HUES48 (cell line): ENCODE results near the gene MRPL50.

Source experiments
- H3K27ac ChIP-seq: one replicate; pipeline ENCODE4 v1.7.0; 2013; ENCODE audit warnings: low read depth, low read length, inconsistent platforms
- H3K27me3 ChIP-seq: 2 replicates; pipeline ENCODE4 v1.6.1; 2013; ENCODE audit warnings: mild to moderate bottlenecking, low read length; ENCODE audit not compliant: control insufficient read depth, insufficient read depth
- H3K36me3 ChIP-seq: 2 replicates; pipeline ENCODE4 v1.6.1; 2013; ENCODE audit warnings: low read length; ENCODE audit not compliant: control insufficient read depth, insufficient read depth
- H3K4me1 ChIP-seq: 2 replicates; pipeline ENCODE4 v1.6.1; 2013; ENCODE audit warnings: mild to moderate bottlenecking, low read length; ENCODE audit not compliant: control insufficient read depth, insufficient read depth
- H3K4me3 ChIP-seq: 2 replicates; pipeline ENCODE4 v1.5.1; 2013; ENCODE audit warnings: mild to moderate bottlenecking, low read depth, low read length
- H3K9ac ChIP-seq: 2 replicates; pipeline ENCODE4 v1.6.1; 2013; ENCODE audit warnings: mild to moderate bottlenecking, low read depth, low read length, moderate library complexity
- H3K9me3 ChIP-seq: 2 replicates; pipeline ENCODE4 v1.6.1; 2013; ENCODE audit warnings: low read length; ENCODE audit not compliant: control insufficient read depth, insufficient read depth

MRPL50 gene

DNA sequence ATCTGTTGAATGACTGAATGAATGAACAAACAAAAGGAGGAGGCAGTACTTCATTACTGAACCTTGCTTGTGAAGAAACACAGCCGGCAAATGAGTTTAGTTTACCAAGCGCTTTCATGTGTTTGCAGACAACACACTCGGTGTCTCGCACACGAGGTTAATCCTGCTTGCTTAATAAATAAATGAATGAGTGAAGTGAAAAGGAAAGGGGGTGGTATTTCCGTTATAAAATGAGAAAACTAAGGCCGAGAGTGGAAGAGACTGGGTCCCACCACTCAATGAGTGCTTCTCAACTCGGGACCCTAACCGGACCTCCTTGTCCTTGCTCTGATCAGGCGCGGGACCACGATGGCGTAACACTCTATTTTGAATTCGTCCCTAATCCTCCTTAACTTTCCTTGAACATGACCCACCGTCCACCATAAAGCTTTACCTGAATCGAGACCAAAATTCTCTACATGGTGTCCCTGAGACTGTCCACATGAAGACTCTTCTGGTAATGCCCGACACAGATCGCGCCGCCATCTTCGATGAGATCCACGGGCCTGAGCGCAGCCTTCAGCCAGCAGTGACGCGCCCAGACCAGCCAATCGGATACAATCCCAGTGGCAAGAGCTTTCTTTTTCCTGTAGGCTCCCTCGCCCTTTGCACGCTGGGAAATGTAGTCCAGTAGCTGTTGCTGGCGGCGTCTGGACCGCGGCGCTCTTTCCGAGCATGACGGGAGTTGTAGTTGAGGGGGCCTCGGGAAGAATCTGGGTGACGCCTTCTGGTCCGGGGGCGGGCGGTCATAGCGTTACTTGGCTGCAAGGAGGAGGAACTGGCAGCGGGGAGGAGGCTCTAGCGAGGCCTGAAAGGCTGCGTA is at the start of gene MRPL50, which contains the start of gene ZNF189:
MRPL50 (minus strand) TSS at position 551 of the 862 bp plus-strand sequence; CDS start at position 525, 26 bp downstream.
ZNF189 (plus strand) TSS at position 784 of the 862 bp plus-strand sequence. CDS start 306 bp downstream, outside the sequence.
- Histone ChIP-seq H3K27me3 (no peaks in the 10 kb centered on the region), H3K9me3 (0 out of 2 replicates have a peak, but pooled peaks cover 7% of the 10 kb centered on the region), H3K36me3 (peaks cover 64% of the 10 kb centered on the region), H3K4me3 (peak within 1 kb of the TSS; percentile 98), H3K9ac (peak within 1 kb of the TSS; percentile 94), H3K4me1 (peaks cover 13% of the 10 kb centered on the region; the same call in 1 of the 2 replicates), H3K27ac (peak within 1 kb of the TSS; percentile 78)

DNA sequence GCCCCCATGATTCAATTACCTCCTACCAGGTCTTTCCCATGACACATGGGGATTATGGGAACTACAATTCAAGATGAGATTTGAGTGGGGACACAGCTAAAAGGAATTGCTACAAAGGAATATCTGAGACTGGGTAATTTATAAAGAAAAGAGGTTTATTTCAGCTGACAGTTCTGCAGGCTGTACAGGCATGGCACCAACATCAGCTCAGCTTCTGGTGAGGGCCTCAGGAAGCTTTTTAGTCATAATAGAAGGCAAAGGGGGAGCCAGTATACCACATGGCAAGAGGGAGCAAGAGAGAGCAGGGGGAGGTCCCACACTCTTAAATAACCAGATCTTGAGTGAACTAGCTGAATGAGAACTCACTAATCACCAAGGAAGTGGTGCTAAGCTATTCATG is 48.3 kb upstream of the MRPL50 start:
- Histone ChIP-seq H3K9ac (no peak overlapping the region), H3K4me1 (no peaks in the 10 kb centered on the region), H3K9me3 (no peaks in the 10 kb centered on the region), H3K36me3 (no peaks in the 10 kb centered on the region), H3K27me3 (no peaks in the 10 kb centered on the region), H3K27ac (no peak overlapping the region), H3K4me3 (no peak overlapping the region)

DNA sequence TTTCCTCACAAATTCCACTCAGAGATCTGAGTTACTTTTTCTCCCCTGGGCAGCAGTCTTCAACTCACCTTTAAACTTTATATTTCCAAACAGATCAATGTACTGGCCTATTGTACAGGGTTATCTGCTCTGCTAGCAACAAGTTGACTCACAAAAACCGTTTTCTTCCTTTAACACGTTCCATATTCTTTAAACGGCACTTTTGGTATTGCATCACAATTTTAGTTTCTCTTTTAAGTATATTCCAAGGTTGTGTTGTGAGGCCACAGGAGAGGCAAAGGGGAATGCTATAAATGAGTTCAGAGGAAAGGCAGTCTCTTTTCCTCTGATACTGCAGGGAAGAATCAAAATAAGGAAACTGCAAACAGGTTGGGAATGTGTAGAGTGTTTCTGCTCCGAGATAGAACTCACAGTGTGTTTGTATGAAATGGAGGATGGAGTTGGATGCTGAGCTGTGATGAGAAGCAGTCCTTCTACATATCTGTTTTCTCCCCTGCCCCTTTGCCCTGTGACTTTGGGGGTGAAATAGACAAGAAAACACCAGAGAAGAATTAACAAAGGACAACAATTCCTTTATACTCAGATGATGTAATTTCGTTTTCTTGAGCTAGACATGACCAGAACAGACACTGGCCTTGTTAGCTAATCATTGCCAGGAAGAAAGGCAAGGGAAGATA is 47.1 kb upstream of the MRPL50 start:
- H3K27ac ChIP-seq: no peak overlapping the region
- H3K27me3 ChIP-seq: no peaks in the 10 kb centered on the region
- no peak overlapping the region for H3K4me3 ChIP-seq
- no peaks in the 10 kb centered on the region for H3K4me1 ChIP-seq
- H3K9me3 ChIP-seq: no peaks in the 10 kb centered on the region
- H3K9ac ChIP-seq: no peak overlapping the region
- H3K36me3 ChIP-seq: no peaks in the 10 kb centered on the region

DNA sequence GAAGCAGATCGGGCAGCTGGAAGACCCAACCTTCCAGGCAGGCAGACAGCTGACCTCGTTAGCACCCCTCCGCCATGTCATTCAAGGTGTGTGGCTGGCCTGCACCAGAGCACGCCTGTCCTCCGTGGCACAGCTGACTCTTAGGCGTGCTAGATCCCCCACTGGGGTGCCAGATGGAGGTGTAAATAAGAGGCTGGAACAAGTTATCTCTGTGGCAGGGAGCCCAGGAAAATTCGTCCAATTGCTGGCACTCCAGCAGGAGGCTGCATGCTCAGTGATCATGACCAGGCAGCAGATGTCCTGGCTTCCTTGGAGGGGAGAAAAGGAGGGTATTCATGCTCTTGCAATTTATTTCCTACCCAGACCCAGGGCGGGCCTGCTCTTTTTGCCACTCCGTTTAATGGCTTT is 45.0 kb upstream of the MRPL50 start:
- Histone ChIP-seq H3K9me3 (no peaks in the 10 kb centered on the region), H3K36me3 (no peaks in the 10 kb centered on the region), H3K27ac (no peak overlapping the region), H3K4me3 (no peak overlapping the region), H3K9ac (no peak overlapping the region), H3K27me3 (no peaks in the 10 kb centered on the region), H3K4me1 (no peaks in the 10 kb centered on the region)

DNA sequence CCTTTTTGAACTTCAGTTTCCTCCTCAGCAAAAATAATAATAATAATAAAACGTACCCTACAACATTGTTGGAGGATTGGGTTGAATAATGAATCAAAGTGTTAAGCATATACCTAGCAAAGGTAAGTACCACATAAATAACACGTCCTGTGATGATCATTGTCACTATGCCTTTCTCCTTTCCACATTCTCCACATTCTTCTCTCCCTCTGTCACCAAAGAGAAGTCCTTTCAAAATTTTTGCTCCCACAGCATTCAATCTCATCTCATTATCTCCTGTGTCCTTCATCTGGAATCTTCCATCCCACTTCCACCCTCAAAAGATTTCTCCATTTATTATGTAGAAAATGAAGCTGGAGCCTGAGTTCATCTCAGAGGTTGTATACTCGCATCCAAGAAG is 44.3 kb upstream of the MRPL50 start:
- Histone ChIP-seq H3K36me3 (no peaks in the 10 kb centered on the region), H3K9ac (no peak overlapping the region), H3K27ac (no peak overlapping the region), H3K4me3 (no peak overlapping the region), H3K4me1 (no peaks in the 10 kb centered on the region), H3K27me3 (no peaks in the 10 kb centered on the region), H3K9me3 (no peaks in the 10 kb centered on the region)

DNA sequence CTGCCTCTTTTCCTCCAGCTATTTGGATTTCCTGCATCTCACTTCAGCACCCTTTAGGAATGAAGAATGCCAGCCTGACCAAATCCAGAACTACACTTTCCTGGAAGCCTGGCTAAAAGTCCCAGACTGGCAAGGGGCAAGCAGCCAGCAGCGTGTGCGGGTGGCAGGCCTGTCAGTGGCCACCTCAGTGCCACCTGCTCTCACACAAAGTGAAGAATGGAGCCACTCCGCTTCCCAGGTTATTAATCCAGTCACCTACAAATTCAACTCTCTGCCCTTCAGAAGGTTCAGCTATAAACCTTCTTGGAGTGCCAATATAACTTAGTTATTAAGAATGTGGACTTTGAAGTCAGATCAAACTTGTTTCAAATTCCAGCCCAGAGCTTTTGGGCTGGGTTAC is 43.9 kb upstream of the MRPL50 start:
- Histone ChIP-seq H3K9ac (no peak overlapping the region), H3K27ac (no peak overlapping the region), H3K36me3 (no peaks in the 10 kb centered on the region), H3K4me1 (no peaks in the 10 kb centered on the region), H3K27me3 (no peaks in the 10 kb centered on the region), H3K4me3 (no peak overlapping the region), H3K9me3 (no peaks in the 10 kb centered on the region)

DNA sequence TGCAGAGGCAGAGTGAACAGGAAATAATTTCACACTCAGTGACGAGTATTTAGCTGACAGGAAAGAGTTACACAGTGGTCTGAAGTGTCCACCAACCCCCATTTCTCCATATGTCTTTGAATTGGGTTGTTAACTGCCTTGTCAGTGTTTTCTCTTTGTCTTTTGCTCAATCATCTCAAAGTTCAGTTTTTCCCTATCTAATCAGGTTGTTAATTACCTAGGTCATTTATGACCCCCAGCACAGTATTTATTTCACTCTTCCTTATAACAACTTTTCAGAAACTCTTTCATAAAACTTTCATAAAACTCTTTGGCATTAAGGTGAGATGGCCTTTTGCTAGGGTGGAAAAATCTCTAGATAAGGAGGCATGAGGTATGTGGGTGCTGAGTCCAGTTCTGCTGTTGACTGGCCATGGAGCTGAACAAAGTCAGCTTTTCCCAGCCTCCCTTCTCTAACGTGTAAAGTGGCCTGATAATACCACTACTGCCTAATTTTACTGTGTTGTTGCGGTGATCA is 42.4 kb upstream of the MRPL50 start:
- Histone ChIP-seq H3K27ac (no peak overlapping the region), H3K36me3 (no peaks in the 10 kb centered on the region), H3K9me3 (no peaks in the 10 kb centered on the region), H3K27me3 (no peaks in the 10 kb centered on the region), H3K4me3 (no peak overlapping the region), H3K4me1 (no peaks in the 10 kb centered on the region), H3K9ac (no peak overlapping the region)

DNA sequence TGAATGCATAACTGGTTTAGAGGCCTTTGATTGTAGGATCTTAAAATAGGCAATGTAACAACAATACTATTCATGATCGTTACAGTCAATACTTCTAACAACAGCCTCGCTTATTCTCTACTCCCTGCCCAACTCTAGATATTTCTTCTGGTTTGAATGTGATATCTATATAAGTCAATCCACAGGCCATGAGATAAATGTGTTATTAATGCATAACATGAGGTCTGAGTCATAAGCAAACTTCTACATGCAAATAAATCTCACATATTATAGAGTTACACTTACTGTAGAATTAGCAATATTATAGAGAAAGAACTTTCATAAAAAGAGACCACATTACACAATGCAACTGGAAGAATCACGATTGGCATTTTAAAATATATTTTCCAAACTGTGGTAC is 40.1 kb upstream of the MRPL50 start:
- Histone ChIP-seq H3K4me1 (no peaks in the 10 kb centered on the region), H3K27ac (no peak overlapping the region)

DNA sequence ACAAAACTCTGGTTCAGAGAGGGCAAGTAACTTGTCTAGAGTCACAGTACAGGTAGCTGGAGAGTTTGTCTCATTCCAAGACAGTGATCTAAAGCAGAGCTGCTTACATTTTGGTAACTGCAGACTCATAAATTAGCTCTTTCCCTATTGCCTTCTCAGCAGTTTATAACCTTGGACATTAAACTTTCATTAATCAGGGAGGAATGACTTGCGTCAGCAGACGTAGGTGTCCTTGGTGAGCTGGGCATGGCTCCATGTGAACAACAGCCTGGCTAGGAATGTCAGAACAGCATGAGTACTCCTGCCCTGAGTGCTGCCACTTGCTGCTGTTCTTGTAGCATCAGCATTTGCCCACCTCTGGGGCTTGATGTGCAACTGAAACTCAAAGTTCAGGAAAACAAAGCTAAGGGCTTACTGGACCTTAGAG is 39.4 kb upstream of the MRPL50 start:
- Histone ChIP-seq H3K4me3 (no peak overlapping the region), H3K27ac (no peak overlapping the region), H3K9ac (no peak overlapping the region), H3K4me1 (no peaks in the 10 kb centered on the region), H3K27me3 (no peaks in the 10 kb centered on the region), H3K9me3 (no peaks in the 10 kb centered on the region), H3K36me3 (no peaks in the 10 kb centered on the region)

More for the DNA sequence above, 40.1 kb upstream of the MRPL50 start:
- H3K36me3 ChIP-seq: no peaks in the 10 kb centered on the region
- no peaks in the 10 kb centered on the region for H3K27me3 ChIP-seq
- no peak overlapping the region for H3K9ac ChIP-seq
- H3K9me3 ChIP-seq: no peaks in the 10 kb centered on the region
- no peak overlapping the region for H3K4me3 ChIP-seq

DNA sequence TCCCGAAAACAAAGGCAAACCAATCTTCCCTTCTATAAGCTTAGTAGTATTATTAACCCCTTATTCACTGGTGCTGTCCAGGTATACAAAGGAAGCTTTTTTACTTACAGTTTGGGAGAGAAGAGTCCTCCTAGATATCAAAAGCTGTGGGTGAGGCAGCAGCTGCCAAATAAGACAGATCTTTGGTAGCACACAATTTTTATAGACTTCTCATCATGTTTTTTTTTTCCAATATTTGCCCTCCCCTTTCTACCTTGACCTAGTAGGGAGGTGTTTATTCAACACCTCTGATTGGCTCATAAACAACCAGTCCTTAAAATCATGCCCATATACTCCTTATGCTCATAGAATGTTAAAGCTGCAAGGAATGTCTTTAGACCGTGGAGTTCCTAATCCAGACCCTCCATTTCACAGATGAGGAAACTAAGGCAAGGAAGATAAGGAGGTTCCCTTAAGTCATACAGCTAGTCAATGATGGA is 37.2 kb upstream of the MRPL50 start, which contains the start of gene ALDOB:
ALDOB (minus strand) TSS at position 174 of the 479 bp plus-strand sequence. CDS start 4,887 bp downstream, outside the sequence.
- Histone ChIP-seq H3K9ac (no peak within 1 kb of the TSS), H3K4me1 (no peaks in the 10 kb centered on the region), H3K9me3 (no peaks in the 10 kb centered on the region), H3K4me3 (no peak within 1 kb of the TSS), H3K36me3 (no peaks in the 10 kb centered on the region), H3K27ac (no peak within 1 kb of the TSS), H3K27me3 (no peaks in the 10 kb centered on the region)
